HAP-1 (cell line): Measurements from ENCODE around the gene TCEAL1.
"Not testable (repeated sequence)": the region's sequence is repeated elsewhere in the genome, so short reads cannot be mapped to it uniquely, and the experiment has no call there.

Experiments used
- DNase-seq, 2 experiments: peaks; one replicate each; pipeline ENCODE4 v3.0.0-alpha.2; 2016 to 2020; ENCODE audit warnings: low spot score in 2 of 2
- H3K27me3 ChIP-seq: fragments of 250-450 bp; sonication (Bioruptor Pico); 2 replicates; pipeline ENCODE4 v1.5.1; 2020; ENCODE audit warnings: low read depth, mild to moderate bottlenecking, moderate library complexity
- H3K36me3 ChIP-seq: fragments of 250-450 bp; sonication (Bioruptor Pico); replicated peaks from 2 replicates; pipeline ENCODE4 v1.5.1; 2020; ENCODE audit warnings: mild to moderate bottlenecking
- H3K4me1 ChIP-seq: fragments of 250-450 bp; sonication (Bioruptor Pico); 2 replicates; pipeline ENCODE4 v1.5.1; 2020; ENCODE audit warnings: mild to moderate bottlenecking
- H3K4me3 ChIP-seq: fragments of 250-450 bp; sonication (Bioruptor Pico); 2 replicates; pipeline ENCODE4 v1.5.1; 2020; ENCODE audit warnings: mild to moderate bottlenecking, moderate library complexity
- H3K9me3 ChIP-seq: fragments of 250-450 bp; sonication (Bioruptor Pico); 2 replicates; pipeline ENCODE4 v1.5.1; 2020; ENCODE audit warnings: mild to moderate bottlenecking, moderate library complexity
- in situ Hi-C: fragments of 300-500 bp; cut with MboI; formaldehyde crosslinking; loops from 3 replicates; pipeline ENCODE4 v1.14.3; 2020; ENCODE audit warnings: low sequenced_read_pairs, inconsistent platforms, mixed read lengths

The TCEAL1 gene

DNA sequence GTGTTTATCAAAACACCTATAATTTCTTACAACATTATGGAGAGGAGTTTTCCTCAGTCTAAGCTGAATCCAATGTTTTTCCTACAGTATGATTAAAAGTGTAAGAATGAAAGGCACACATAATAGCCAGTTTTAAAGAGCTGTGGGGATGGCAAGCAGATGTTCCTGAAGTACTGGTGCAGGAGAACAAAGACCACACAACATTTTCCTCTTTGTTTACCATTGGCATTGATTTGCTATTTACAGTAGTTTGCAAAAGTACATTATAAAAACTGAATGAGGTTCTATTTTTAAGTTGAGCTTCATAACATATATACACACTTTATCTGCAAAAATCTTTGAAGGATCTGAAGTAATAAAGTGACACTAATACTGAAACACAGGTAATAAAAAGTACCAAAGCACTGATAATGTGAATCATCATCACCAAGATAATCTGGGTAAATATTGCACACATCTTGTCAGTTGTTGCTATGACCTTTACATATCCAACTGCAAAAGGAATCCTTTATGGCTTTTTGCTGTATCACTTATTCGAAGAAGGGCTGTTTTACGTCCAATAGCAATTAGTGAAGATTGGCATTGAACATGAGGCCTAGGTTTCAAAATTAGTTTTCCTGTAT, 22.5 kb downstream of the TCEAL1 start:
- no peak for DNase-seq
- in situ Hi-C loops: no loop called here
- no peaks in the 10 kb centered on the region for H3K9me3 ChIP-seq
- no peaks in the 10 kb centered on the region; the same call in 1 of the 2 replicates for H3K27me3 ChIP-seq
- H3K4me3 ChIP-seq: no peak overlapping the region
- no peaks in the 10 kb centered on the region for H3K4me1 ChIP-seq
- H3K36me3 ChIP-seq: no peaks in the 10 kb centered on the region

DNA sequence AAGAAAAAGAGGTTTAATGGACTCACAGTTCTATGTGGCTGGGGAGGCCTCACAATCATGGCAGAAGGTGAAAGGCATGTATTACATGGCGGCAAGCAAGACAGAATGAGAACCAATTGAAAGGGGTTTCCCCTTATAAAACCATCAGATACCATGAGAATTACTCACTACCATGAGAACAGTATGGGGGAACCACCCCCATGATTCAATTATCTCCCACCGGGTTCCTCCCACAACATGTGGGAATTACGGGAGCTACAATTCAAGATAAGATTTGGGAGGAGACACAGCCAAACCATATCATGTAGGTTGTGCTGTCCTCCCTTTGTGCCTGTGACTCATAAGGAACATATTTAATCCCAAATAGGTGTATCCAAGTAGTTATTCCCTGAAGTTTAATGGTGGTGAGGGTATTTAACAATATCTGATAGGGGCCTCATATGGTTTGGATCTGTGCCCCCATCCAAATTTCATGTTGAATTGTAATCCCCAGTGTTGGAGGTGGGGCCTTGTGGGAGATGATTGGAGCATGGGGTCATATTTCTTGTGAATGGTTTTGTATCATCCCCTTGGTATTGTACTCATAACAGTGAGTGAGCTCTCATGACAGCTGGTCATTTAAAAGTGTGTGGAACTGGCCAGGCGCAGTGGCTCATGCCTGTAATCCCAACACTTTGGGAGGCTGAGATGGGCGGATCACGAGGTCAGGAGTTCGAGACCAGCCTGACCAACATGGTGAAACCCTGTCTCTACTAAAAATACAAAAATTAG, 26.6 kb downstream of the TCEAL1 start:
- H3K9me3 ChIP-seq, H3K4me1 ChIP-seq: not testable (repeated sequence)

DNA sequence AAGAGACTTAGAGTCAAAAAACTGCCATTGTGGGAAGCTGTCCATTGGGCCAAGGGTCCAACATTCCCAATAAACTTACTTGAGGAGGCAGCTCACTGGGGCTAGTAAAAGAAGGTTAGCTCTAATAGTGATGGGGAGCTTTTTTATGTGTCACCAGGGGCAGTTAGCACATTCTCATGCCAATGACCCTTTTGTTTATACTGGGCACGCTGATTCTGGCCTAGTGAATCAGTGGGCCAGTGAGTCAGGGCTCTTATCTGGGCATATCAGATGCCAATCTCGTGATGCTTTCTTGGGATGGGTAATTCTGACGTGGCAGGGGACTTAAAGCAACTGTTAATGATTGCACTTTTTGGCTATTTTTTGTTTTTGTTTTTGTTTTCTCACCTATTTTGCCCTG, 27.8 kb downstream of the TCEAL1 start:
- Histone ChIP-seq H3K27me3 (no peaks in the 10 kb centered on the region; the same call in 1 of the 2 replicates), H3K4me3 (no peak overlapping the region), H3K36me3 (no peaks in the 10 kb centered on the region), H3K9me3 (no peaks in the 10 kb centered on the region), H3K4me1 (no peaks in the 10 kb centered on the region)
- DNase-seq: no peak
- in situ Hi-C loops: no loop called here

More for the DNA sequence above, 26.6 kb downstream of the TCEAL1 start:
- H3K27me3 ChIP-seq, in situ Hi-C loops, H3K4me3 ChIP-seq, H3K36me3 ChIP-seq, DNase-seq: not testable (repeated sequence)

DNA sequence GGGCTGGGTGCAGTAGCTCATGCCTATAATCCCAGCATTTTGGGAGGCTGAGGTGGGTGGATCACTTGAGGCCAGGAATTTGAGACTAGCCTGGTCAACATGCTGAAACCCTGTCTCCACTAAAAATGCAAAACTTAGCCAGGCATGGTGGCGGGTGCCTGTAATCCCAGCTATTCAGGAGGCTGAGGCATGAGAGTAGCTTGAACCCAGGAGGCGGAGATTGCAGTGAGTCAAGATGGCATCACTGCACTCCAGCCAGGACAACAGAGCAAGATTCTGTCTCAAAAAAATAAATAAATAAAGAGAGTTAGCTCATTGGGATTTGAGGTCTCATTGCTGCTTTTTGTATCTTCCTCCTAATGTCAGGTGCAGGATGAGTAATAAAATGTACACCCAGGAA, 28.3 kb downstream of the TCEAL1 start:
- H3K27me3 ChIP-seq, H3K9me3 ChIP-seq, H3K4me3 ChIP-seq, DNase-seq, H3K4me1 ChIP-seq, in situ Hi-C loops, H3K36me3 ChIP-seq: not testable (repeated sequence)

DNA sequence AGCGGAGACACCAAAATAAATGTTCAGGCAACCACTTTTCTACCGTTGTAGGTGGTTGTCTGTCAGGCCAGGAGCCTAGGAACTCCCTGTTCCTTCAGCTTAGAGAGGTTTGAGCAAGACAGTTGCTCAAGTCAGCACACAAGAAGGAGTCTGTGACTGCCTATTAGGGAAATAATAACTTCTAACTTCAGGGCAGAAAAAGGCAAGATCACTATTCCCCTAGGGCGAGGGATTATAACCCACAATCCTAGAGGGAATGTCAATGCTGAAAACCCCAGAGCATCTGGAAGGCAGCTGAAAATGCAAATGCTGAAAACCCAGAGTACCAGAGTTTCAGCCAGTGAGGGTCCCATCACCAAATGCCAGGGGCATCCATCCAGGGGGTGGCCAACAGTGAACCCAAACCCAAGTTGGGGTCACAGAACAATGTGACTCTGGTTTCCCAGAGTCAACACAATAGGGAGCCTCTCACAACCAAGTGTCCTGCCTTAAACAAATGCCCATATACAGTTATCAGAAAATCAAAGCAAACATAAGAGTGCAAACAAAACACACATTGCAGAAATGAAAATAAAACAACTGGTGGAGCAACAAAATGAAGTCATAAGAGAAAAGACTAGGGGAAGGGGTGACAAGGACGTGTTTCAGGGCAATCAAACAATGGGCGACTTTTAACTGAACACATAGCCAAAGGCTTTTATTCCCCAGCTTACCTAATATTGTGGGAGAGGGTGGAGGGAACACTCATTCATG, 30.1 kb downstream of the TCEAL1 start:
- no peaks in the 10 kb centered on the region for H3K36me3 ChIP-seq
- DNase-seq: peak in 1 of 2 experiments; percentile 8
- H3K27me3 ChIP-seq: peaks cover 8% of the 10 kb centered on the region; the same call in 1 of the 2 replicates
- no peak overlapping the region for H3K4me3 ChIP-seq
- in situ Hi-C loops: no loop called here
- H3K9me3 ChIP-seq: no peaks in the 10 kb centered on the region
- H3K4me1 ChIP-seq: no peaks in the 10 kb centered on the region

DNA sequence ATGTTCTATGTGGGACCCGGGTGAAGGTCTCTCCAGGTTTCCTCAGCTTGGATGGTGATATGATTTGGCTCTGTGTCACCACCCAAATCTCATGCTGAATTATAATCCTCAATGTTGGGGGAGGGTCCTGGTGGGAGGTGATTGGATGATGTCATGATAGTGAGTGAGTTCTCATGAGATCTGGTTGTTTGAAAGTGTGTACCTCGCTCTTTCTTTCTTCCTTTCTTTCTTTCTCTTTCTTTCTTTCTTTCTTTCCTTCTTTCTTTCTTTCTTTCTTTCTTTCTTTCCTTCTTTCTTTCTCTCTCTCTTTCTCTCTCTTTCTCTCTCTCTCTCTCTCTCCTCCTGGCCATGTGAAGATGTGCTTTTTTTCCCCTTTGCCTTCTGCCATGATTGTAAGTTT, 30.7 kb downstream of the TCEAL1 start:
- H3K4me3 ChIP-seq, in situ Hi-C loops, H3K9me3 ChIP-seq, DNase-seq, H3K4me1 ChIP-seq, H3K27me3 ChIP-seq, H3K36me3 ChIP-seq: not testable (repeated sequence)

DNA sequence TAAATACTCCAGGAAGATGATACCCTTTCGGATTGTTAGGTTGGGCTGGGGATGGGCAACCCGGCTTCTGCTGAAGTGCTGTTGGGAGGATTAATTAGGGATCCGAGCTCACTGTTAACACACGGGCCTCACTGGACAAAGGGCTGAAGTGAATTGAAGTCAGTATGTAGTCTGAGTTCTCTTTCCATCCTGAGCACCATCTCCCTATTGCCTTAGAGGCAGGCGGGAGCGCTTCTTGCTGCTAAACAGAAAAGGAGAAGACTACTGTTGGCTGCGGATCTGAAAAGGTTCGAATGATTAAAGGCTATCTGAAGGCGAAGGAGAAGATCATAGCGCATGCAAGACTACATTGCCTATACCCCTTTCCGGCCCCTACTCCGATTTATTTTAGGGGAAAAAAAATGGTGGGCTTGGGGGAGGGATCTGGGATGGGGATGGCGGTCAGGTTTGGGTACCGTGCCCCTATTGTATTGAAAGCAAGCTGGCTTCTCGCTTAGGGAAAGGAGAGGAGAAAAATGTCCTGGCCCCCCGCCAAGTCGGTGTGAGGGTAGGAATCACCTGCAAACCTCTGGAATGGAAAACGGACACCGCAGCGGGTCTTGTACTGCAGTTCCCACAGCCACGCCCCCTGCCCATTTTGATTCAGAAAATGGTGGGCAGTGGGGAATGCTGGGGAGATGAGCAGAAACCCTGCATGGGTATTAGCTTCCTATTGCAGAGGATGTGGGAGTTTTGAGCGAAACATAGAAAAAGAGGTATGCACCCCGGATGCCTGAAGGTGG, 35.4 kb downstream of the TCEAL1 start:
- in situ Hi-C loops: no loop called here
- H3K36me3 ChIP-seq: no peaks in the 10 kb centered on the region
- no peak overlapping the region for H3K4me3 ChIP-seq
- peaks cover 16% of the 10 kb centered on the region for H3K27me3 ChIP-seq
- peak in 1 of 2 experiments; percentile 8 for DNase-seq
- no peaks in the 10 kb centered on the region for H3K9me3 ChIP-seq
- H3K4me1 ChIP-seq: no peaks in the 10 kb centered on the region

DNA sequence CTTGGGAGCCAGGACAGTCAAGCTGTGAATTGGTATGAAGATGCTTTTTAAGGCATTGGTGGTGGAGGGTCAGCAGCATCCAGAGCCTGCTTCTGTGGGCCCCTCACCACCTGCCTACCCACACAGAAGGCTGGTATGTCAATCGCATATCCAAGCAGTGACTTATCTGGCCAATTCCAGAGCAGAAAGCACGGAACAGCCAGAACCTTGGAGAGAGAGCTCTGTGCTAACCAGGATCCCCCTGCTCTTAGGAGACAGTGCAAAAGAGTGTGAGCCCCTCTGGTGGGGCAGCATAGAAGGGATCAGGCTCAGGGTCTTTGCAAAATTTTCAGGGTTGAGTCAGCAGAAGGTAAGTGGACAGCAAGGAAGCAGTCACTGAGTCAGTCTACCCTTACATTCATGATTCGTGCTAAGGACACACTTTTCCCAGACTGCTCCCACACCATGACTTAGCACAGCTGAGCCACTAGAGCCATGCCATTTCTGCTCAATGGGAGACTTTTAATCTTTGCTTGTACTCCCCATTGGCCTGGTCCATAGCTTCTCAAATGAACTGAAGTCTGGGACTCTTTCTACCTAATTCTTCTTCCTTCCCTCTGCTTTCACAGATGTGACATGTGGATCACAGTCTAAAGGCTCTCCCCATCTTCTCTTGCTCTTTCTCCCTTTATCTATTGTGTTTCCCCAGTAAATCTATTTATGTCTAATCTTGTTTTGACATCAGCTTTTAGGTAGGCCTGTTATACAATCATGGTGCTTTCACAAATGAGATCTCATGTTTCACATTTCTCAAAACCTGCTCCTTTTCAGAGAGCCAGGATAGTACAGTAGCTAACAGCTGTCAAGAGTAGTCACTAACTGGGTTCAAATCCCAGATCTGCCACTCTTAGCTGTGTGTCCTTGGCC, 37.7 kb downstream of the TCEAL1 start:
- H3K36me3 ChIP-seq: no peaks in the 10 kb centered on the region
- H3K27me3 ChIP-seq: peaks cover 16% of the 10 kb centered on the region
- H3K9me3 ChIP-seq: no peaks in the 10 kb centered on the region
- in situ Hi-C loops: no loop called here
- H3K4me1 ChIP-seq: no peaks in the 10 kb centered on the region
- no peak for DNase-seq
- H3K4me3 ChIP-seq: no peak overlapping the region

DNA sequence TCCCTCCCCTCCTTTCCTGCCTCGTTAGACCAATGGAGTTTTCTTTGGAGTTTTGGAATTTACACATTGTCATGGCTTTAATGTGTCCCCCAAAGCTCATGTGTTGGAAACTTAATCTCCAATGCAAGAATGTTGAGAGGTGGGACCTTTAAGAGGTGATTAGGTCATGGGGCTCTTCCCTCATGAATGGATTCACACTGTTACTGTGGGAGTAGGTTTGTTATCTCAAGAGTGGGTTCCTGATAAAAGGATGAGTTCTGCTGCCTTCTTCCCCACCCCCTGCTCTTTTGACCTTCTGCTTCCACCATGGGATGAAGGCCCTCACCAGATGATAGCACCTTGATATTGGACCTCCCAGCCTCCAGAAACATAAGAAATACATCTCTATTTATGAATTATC, 41.0 kb downstream of the TCEAL1 start:
- no peaks in the 10 kb centered on the region for H3K4me1 ChIP-seq
- in situ Hi-C loops: no loop called here

DNA sequence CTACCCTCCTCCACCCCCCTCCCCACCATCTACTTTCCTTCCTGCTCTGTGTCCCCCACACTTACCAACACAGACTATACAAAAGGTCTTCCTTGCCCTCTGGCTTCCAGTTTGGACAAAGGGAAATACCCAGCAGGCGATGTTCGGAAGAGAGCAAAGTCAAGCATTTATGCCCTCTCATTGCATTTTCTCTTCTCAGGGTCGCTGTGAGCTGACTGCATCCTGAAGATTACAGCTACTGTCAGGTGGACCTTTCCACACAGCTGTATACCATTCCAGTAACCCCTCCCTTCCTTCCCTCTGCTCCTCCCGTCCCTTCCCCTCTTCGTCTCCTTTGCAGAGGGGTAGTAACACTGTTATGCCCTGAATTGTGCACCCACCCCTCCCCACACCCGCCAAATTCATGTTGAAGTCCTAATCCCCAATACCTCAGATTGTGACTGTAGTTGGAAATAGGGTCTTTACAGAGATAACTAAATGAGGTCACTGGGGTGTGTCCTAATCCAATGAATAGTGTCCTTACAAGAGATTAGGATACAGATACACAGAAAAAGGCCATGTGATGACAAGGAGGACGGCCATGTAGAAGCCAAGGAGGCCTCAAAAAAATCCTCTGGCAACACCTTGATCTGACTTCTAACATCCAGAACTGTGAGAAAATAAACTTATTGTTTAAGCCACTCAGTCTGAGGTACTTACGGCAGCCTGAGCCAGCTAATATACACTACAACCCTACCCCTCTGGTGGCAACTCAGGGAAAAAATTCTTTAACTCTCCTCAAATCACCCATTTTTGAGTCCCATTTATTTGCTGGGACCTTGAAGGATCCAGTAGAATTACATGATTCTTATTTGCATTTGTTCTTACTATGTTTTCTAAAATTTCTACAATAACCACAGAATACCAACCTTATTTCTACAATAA, 46.0 kb downstream of the TCEAL1 start:
- in situ Hi-C loops: no loop called here

More for the DNA sequence above, 41.0 kb downstream of the TCEAL1 start:
- no peak for DNase-seq
- no peaks in the 10 kb centered on the region for H3K36me3 ChIP-seq
- H3K4me3 ChIP-seq: no peak overlapping the region
- H3K27me3 ChIP-seq: peaks cover 8% of the 10 kb centered on the region
- H3K9me3 ChIP-seq: no peaks in the 10 kb centered on the region

DNA sequence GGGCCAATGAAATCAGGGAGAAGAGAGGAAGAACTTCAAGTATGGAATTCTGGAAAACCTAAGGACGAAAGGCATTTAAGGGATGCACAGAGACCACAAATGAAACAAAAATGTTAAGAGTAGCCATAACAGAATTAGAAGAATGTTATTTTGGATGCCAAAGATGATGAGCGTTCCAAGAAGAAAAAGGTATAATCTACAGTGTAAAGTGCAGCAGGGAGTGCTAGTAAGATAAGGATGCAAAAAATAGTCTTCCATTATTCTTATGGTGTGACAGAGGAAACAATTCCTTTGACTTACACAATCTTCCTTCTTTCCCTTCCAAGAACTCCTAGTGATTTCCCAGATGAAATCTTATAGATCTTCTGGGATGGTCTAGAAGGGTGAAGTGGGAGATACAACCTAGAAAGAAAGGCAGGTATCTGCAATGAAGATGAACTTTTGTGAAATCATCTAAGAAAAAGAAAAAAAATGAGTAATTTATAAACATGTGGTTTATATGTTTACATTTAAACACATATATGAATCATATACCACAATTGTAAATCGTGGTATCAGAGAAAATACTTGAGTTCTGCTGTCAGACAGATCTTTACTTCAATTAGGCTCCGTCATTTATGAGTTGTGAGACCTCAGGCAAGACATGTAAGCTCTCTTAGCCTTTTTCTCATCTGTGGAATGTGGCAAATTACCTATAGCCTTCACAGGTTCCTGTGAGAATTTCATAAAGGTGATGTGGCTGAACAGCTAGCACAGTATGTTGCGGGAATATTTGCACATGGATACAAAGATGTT, 49.6 kb downstream of the TCEAL1 start:
- Histone ChIP-seq H3K4me3 (no peak overlapping the region), H3K4me1 (no peaks in the 10 kb centered on the region), H3K27me3 (no peaks in the 10 kb centered on the region), H3K36me3 (peaks cover 81% of the 10 kb centered on the region), H3K9me3 (no peaks in the 10 kb centered on the region)
- DNase-seq: no peak
- in situ Hi-C loops: no loop called here

More for the DNA sequence above, 46.0 kb downstream of the TCEAL1 start:
- Histone ChIP-seq H3K9me3 (no peaks in the 10 kb centered on the region), H3K4me3 (no peak overlapping the region), H3K36me3 (peaks cover 45% of the 10 kb centered on the region), H3K27me3 (no peaks in the 10 kb centered on the region), H3K4me1 (no peaks in the 10 kb centered on the region)
- DNase-seq: no peak
